Measurements from ENCODE around the gene SLC37A1.

The SLC37A1 gene

DNA sequence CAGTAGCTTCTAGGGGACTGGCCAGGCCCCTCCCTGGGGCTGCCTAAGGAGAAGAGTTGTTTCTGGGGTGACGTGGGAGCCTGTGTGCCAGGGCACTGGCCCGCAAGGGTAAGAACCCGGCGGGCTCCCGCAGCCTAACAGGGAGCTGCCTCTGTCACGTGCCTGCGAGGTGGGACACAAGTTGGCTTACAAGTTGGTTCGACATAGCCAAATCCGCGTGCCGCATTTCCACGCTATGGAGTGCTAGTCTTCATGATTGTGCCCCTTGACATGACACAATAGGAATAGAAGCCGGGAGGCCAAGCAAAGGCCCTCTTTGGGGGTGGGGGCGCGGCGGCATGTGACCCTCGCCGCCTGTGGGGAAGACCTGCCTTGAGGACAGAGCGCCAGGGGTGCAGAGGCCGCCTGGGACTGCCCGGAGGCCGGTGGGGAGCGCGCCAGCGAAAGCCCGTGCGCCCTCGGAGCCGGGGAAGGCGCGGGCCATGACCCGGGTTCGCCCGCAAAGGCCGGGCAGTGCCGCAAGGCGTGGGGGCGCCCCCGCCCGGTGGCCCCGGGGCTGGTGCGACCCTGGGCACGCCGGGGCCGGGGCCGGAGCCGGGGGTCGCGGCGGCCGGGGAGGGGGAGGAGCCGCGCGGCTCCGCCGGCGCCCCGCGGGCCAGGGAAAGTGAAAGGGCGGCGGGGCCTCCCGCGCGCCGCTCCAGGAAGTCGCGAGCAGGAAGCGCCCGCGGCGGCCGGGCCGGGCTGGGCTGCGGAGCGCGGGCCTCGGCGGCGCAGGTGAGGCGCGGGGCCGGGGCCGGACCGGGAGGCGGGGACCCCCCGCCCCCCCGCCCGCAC is at the start of gene SLC37A1:
TSS of gene SLC37A1 (plus strand) at position 702 of the 834 bp plus-strand sequence. CDS start 4,603 bp downstream, outside the sequence.
- Histone ChIP-seq H3K36me3 (no peaks in the 10 kb centered on the region), H3K27ac (no peak within 1 kb of the TSS)
- no peak for DNase-seq

DNA sequence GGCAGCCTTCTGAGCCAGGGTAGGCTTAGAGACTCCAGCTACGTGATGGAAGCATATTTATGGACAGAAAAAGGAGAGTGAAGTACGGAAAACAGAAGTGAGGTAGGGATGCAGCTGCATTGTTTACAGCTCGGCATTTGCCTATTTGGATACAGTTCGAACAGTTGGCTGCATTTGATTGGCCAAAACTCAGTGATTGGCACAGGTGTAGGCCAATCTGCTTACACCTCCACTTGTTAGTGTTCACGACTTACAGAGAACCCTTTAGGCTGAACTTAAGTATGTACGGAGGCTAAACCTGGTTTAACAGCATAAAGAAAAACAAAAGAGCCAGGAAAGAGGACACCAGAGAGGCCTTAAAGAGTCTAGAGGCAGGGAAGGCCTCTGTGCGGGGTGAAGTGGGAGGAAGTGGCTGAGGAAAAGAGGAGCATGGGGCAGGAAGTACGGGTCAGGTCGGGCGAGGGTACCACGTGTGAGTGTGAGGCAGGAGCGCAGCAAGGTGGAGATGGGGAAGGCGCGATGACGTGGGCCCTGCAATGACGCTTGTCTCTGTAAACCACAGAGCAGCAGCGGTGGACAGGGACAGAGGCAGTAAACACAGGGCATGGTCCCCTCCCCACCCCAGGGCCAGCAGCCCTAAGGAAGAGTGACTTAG is 49.7 kb upstream of the SLC37A1 start:
- no peak overlapping the region for H3K27ac ChIP-seq
- H3K4me3 ChIP-seq (ENCODE audit: low read depth, low read length), result no peak overlapping the region
- no peaks in the 10 kb centered on the region for H3K36me3 ChIP-seq
- H3K27me3 ChIP-seq (ENCODE audit: insufficient read depth, low read depth, severe bottlenecking), result peaks cover 2% of the 10 kb centered on the region
- H3K9me3 ChIP-seq (ENCODE audit: severe bottlenecking), result no peaks in the 10 kb centered on the region
- peak; percentile 75 for DNase-seq
- TF ChIP-seq, protein P1, sequence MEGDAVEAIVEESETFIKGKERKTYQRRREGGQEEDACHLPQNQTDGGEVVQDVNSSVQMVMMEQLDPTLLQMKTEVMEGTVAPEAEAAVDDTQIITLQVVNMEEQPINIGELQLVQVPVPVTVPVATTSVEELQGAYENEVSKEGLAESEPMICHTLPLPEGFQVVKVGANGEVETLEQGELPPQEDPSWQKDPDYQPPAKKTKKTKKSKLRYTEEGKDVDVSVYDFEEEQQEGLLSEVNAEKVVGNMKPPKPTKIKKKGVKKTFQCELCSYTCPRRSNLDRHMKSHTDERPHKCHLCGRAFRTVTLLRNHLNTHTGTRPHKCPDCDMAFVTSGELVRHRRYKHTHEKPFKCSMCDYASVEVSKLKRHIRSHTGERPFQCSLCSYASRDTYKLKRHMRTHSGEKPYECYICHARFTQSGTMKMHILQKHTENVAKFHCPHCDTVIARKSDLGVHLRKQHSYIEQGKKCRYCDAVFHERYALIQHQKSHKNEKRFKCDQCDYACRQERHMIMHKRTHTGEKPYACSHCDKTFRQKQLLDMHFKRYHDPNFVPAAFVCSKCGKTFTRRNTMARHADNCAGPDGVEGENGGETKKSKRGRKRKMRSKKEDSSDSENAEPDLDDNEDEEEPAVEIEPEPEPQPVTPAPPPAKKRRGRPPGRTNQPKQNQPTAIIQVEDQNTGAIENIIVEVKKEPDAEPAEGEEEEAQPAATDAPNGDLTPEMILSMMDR (IDR thresholded peaks at IDR 0.05; ENCODE audit: low read depth, low read length), result no peak

More for the DNA sequence above, at the start of gene SLC37A1:
- Histone ChIP-seq H3K27me3 (ENCODE audit: insufficient read depth, low read depth, severe bottlenecking) (peaks cover 18% of the 10 kb centered on the region), H3K4me3 (ENCODE audit: low read depth, low read length) (peak within 1 kb of the TSS; percentile 52), H3K9me3 (ENCODE audit: severe bottlenecking) (no peaks in the 10 kb centered on the region)
- TF ChIP-seq, protein P1 (IDR thresholded peaks at IDR 0.05; ENCODE audit: low read depth, low read length), result peak; percentile 34; the same call in 1 of the 2 replicates

DNA sequence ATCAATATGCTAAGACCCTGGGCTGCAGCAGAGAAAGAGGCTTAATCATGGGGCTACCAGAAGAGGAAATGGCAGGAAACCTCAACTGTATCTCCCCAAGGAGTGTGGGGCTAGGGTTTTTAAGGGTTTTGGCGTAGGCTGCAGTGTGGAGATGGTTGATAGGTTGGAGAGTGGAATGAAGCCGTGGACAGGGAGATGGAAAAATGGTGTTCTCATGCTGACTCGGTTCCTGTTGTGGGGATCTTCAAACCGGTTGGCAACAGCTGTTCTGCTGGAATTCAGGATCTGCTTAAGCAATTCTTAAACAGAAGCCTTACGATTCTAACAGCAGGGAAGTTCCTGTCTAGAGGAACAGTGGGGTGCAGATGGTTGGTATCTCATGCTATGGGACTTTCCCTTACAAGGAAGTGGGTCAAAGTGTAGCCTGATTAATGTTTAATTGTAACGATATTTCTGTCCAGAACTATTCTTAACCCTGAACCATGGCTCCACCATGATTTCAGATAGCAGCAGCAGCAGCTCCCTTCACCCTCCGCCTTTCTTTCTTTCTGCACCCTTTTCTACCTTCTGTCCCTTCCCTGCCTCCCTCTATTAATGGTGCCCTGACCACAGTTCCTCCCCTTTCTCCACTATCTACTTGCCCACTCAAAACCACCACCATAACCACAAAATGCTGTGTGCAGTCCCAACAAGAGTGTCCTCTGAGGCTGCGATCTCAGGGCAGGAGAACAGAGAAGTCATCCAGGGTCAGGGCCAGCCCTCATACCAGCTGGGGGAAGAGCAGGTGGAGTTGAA is 48.4 kb upstream of the SLC37A1 start:
- H3K9me3 ChIP-seq (ENCODE audit: severe bottlenecking), result no peaks in the 10 kb centered on the region
- H3K27me3 ChIP-seq (ENCODE audit: insufficient read depth, low read depth, severe bottlenecking), result peaks cover 2% of the 10 kb centered on the region
- TF ChIP-seq, protein P1 (IDR thresholded peaks at IDR 0.05; ENCODE audit: low read depth, low read length), result no peak
- no peak overlapping the region for H3K4me3 ChIP-seq (ENCODE audit: low read depth, low read length)
- H3K36me3 ChIP-seq, result no peaks in the 10 kb centered on the region
- no peak overlapping the region for H3K27ac ChIP-seq
- no peak for DNase-seq

DNA sequence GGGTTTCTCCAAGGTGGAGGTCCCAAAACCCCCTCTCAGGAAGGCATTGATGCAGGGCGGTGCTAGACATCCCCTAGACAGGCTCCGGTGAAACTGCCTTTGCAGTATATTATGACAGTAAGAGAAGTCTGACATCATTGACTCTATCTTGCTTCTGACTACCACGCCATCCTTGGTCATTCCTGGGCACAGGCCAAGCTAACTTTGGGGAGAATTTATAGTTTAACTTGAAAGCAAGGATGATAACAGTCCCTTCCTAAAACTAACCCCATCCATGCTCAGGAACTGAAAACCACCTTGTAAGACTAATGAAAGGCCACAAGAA is 47.9 kb upstream of the SLC37A1 start:
- peaks cover 2% of the 10 kb centered on the region for H3K27me3 ChIP-seq (ENCODE audit: insufficient read depth, low read depth, severe bottlenecking)
- H3K36me3 ChIP-seq, result no peaks in the 10 kb centered on the region
- H3K4me3 ChIP-seq (ENCODE audit: low read depth, low read length), result no peak overlapping the region
- DNase-seq, result no peak
- H3K9me3 ChIP-seq (ENCODE audit: severe bottlenecking), result no peaks in the 10 kb centered on the region
- TF ChIP-seq, protein P1 (IDR thresholded peaks at IDR 0.05; ENCODE audit: low read depth, low read length), result no peak
- no peak overlapping the region for H3K27ac ChIP-seq

DNA sequence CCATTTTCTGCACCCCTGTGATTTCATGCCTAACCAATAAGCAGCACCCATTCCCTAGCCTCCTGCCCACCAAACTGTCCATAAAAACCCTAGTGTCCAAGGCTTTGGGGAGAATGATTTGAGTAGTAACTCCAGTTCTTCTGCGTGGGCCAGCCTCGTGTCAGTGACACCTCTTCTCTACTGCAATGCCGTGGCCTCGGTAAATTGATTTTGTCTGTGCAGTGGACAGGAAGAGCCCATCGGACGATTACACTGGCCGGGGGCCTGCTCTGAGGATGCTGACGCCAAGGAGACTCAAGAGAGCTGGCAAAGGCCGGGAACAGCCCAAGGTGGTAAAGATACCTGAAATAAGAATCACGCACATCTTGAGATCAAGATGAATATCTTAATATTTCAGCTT is 47.0 kb upstream of the SLC37A1 start:
- Histone ChIP-seq H3K36me3 (no peaks in the 10 kb centered on the region), H3K9me3 (ENCODE audit: severe bottlenecking) (no peaks in the 10 kb centered on the region), H3K27ac (no peak overlapping the region), H3K27me3 (ENCODE audit: insufficient read depth, low read depth, severe bottlenecking) (no peaks in the 10 kb centered on the region), H3K4me3 (ENCODE audit: low read depth, low read length) (no peak overlapping the region)
- TF ChIP-seq, protein P1 (IDR thresholded peaks at IDR 0.05; ENCODE audit: low read depth, low read length), result no peak
- DNase-seq, result no peak
